ENCODE data around the gene SPOPL. TPM values are rescaled to one million over a fixed set of nuclear protein-coding genes. Genes with fewer than 3 reads are reported as not detected.

Gene SPOPL
- polyA plus RNA-seq, 2 donors, result 2.5 to 3.6 TPM

GRCh38 chr2:138610201-138610953 lies 108.8 kb downstream of the SPOPL start:
- Histone ChIP-seq H3K9me3 (ENCODE audit: control insufficient read depth in 2 of 2, insufficient read depth in 1 of 2, low read depth in 1 of 2, low read length in 1 of 2) (no peaks in the 10 kb centered on the region), H3K4me1 (ENCODE audit: control insufficient read depth in 2 of 2, insufficient read depth in 2 of 2, low read length in 1 of 2) (no peaks in the 10 kb centered on the region), H3K27ac (ENCODE audit: low read depth in 2 of 2, low read length in 1 of 2) (no peak overlapping the region), H3K27me3 (ENCODE audit: control insufficient read depth in 1 of 2, insufficient read depth in 2 of 2, low read length in 2 of 2) (no peaks in the 10 kb centered on the region), H3K4me3 (ENCODE audit: low read depth in 1 of 2, low read length in 2 of 2) (no peak overlapping the region), H3K36me3 (ENCODE audit: control insufficient read depth in 2 of 2, insufficient read depth in 2 of 2, low read length in 1 of 2) (no peaks in the 10 kb centered on the region)
- 86 to 90% methylated on average over 4 of the region's 4 CpGs for WGBS, 2 donors

GRCh38 chr2:138615257-138615656 lies 113.7 kb downstream of the SPOPL start:
- no peaks in the 10 kb centered on the region for H3K36me3 ChIP-seq (ENCODE audit: control insufficient read depth in 2 of 2, insufficient read depth in 2 of 2, low read length in 1 of 2)
- no peak overlapping the region for H3K27ac ChIP-seq (ENCODE audit: low read depth in 2 of 2, low read length in 1 of 2)
- no peaks in the 10 kb centered on the region for H3K9me3 ChIP-seq (ENCODE audit: control insufficient read depth in 2 of 2, insufficient read depth in 1 of 2, low read depth in 1 of 2, low read length in 1 of 2)
- H3K4me3 ChIP-seq (ENCODE audit: low read depth in 1 of 2, low read length in 2 of 2), result no peak overlapping the region
- H3K4me1 ChIP-seq (ENCODE audit: control insufficient read depth in 2 of 2, insufficient read depth in 2 of 2, low read length in 1 of 2), result no peaks in the 10 kb centered on the region
- 43 to 54% methylated on average over 4 of the region's 4 CpGs for WGBS, 2 donors
- no peaks in the 10 kb centered on the region for H3K27me3 ChIP-seq (ENCODE audit: control insufficient read depth in 1 of 2, insufficient read depth in 2 of 2, low read length in 2 of 2)

- Histone ChIP-seq H3K27ac (ENCODE audit: low read depth in 2 of 2, low read length in 1 of 2) (no peak overlapping the region), H3K4me1 (ENCODE audit: control insufficient read depth in 2 of 2, insufficient read depth in 2 of 2, low read length in 1 of 2) (no peaks in the 10 kb centered on the region), H3K4me3 (ENCODE audit: low read depth in 1 of 2, low read length in 2 of 2) (no peak overlapping the region), H3K36me3 (ENCODE audit: control insufficient read depth in 2 of 2, insufficient read depth in 2 of 2, low read length in 1 of 2) (no peaks in the 10 kb centered on the region), H3K9me3 (ENCODE audit: control insufficient read depth in 2 of 2, insufficient read depth in 1 of 2, low read depth in 1 of 2, low read length in 1 of 2) (no peaks in the 10 kb centered on the region), H3K27me3 (ENCODE audit: control insufficient read depth in 1 of 2, insufficient read depth in 2 of 2, low read length in 2 of 2) (no peaks in the 10 kb centered on the region)
- WGBS, 2 donors, result 90 to 91% methylated on average over 1 of the region's 1 CpG
Observed at GRCh38 chr2:138617026-138617425, 115.5 kb downstream of the SPOPL start.

- Histone ChIP-seq H3K9me3 (ENCODE audit: control insufficient read depth in 2 of 2, insufficient read depth in 1 of 2, low read depth in 1 of 2, low read length in 1 of 2) (no peaks in the 10 kb centered on the region), H3K27ac (ENCODE audit: low read depth in 2 of 2, low read length in 1 of 2) (no peak overlapping the region), H3K4me1 (ENCODE audit: control insufficient read depth in 2 of 2, insufficient read depth in 2 of 2, low read length in 1 of 2) (no peaks in the 10 kb centered on the region), H3K36me3 (ENCODE audit: control insufficient read depth in 2 of 2, insufficient read depth in 2 of 2, low read length in 1 of 2) (no peaks in the 10 kb centered on the region), H3K4me3 (ENCODE audit: low read depth in 1 of 2, low read length in 2 of 2) (no peak overlapping the region), H3K27me3 (ENCODE audit: control insufficient read depth in 1 of 2, insufficient read depth in 2 of 2, low read length in 2 of 2) (no peaks in the 10 kb centered on the region)
- 86 to 94% methylated on average over 3 of the region's 3 CpGs for WGBS, 2 donors
Observed at GRCh38 chr2:138618971-138619370, 117.4 kb downstream of the SPOPL start.

GRCh38 chr2:138620431-138620830 lies 118.9 kb downstream of the SPOPL start:
- WGBS, 2 donors, result 54 to 64% methylated on average over 2 of the region's 2 CpGs
- H3K9me3 ChIP-seq (ENCODE audit: control insufficient read depth in 2 of 2, insufficient read depth in 1 of 2, low read depth in 1 of 2, low read length in 1 of 2), result no peaks in the 10 kb centered on the region
- H3K4me3 ChIP-seq (ENCODE audit: low read depth in 1 of 2, low read length in 2 of 2), result no peak overlapping the region
- no peak overlapping the region for H3K27ac ChIP-seq (ENCODE audit: low read depth in 2 of 2, low read length in 1 of 2)
- H3K4me1 ChIP-seq (ENCODE audit: control insufficient read depth in 2 of 2, insufficient read depth in 2 of 2, low read length in 1 of 2), result no peaks in the 10 kb centered on the region
- H3K27me3 ChIP-seq (ENCODE audit: control insufficient read depth in 1 of 2, insufficient read depth in 2 of 2, low read length in 2 of 2), result no peaks in the 10 kb centered on the region
- no peaks in the 10 kb centered on the region for H3K36me3 ChIP-seq (ENCODE audit: control insufficient read depth in 2 of 2, insufficient read depth in 2 of 2, low read length in 1 of 2)

GRCh38 chr2:138621139-138621538 lies 119.6 kb downstream of the SPOPL start:
- Histone ChIP-seq H3K4me1 (ENCODE audit: control insufficient read depth in 2 of 2, insufficient read depth in 2 of 2, low read length in 1 of 2) (no peaks in the 10 kb centered on the region), H3K36me3 (ENCODE audit: control insufficient read depth in 2 of 2, insufficient read depth in 2 of 2, low read length in 1 of 2) (no peaks in the 10 kb centered on the region), H3K27me3 (ENCODE audit: control insufficient read depth in 1 of 2, insufficient read depth in 2 of 2, low read length in 2 of 2) (no peaks in the 10 kb centered on the region), H3K9me3 (ENCODE audit: control insufficient read depth in 2 of 2, insufficient read depth in 1 of 2, low read depth in 1 of 2, low read length in 1 of 2) (no peaks in the 10 kb centered on the region), H3K27ac (ENCODE audit: low read depth in 2 of 2, low read length in 1 of 2) (no peak overlapping the region), H3K4me3 (ENCODE audit: low read depth in 1 of 2, low read length in 2 of 2) (no peak overlapping the region)
- 44 to 58% methylated on average over 3 of the region's 3 CpGs for WGBS, 2 donors

- Histone ChIP-seq H3K4me1 (ENCODE audit: control insufficient read depth in 2 of 2, insufficient read depth in 2 of 2, low read length in 1 of 2) (no peaks in the 10 kb centered on the region), H3K9me3 (ENCODE audit: control insufficient read depth in 2 of 2, insufficient read depth in 1 of 2, low read depth in 1 of 2, low read length in 1 of 2) (no peaks in the 10 kb centered on the region), H3K27ac (ENCODE audit: low read depth in 2 of 2, low read length in 1 of 2) (no peak overlapping the region), H3K27me3 (ENCODE audit: control insufficient read depth in 1 of 2, insufficient read depth in 2 of 2, low read length in 2 of 2) (no peaks in the 10 kb centered on the region), H3K36me3 (ENCODE audit: control insufficient read depth in 2 of 2, insufficient read depth in 2 of 2, low read length in 1 of 2) (no peaks in the 10 kb centered on the region), H3K4me3 (ENCODE audit: low read depth in 1 of 2, low read length in 2 of 2) (no peak overlapping the region)
- 60 to 65% methylated on average over 3 of the region's 3 CpGs for WGBS, 2 donors
Observed at GRCh38 chr2:138622613-138623012, 121.0 kb downstream of the SPOPL start.

All from esophagus (tissue), 2 donors.